ENCODE results near the gene IPPK.

DNA sequence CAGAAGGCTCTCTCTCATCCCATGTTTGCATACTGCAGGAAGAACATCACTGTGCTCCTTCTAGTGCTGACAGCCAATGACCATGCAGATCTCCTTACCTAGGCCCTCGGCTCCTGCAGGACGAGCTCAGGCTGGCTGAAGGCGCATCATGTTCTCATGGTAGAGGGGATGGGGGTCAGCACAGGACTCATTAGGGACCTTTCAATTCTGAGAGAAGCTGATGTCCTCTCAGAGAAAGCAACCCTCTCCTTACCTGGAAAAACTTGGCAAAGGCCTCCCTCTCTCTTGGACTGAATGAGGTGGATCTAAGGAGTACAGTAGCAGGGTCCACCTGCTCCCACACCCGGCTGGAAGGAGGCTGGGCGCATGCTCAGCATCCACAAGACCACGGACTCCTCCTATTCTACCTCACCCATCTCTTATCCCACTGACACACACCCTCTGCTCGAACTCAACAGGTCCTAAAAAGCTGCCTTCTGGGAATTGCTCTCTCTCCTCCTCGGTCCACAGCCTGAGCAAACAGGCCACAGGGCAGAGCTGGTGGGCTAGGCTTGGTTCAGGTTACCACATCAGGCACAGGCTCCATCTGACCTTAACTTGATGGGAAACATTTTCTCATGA lies 2.9 kb downstream of the IPPK start:
- TF ChIP-seq, protein P1, sequence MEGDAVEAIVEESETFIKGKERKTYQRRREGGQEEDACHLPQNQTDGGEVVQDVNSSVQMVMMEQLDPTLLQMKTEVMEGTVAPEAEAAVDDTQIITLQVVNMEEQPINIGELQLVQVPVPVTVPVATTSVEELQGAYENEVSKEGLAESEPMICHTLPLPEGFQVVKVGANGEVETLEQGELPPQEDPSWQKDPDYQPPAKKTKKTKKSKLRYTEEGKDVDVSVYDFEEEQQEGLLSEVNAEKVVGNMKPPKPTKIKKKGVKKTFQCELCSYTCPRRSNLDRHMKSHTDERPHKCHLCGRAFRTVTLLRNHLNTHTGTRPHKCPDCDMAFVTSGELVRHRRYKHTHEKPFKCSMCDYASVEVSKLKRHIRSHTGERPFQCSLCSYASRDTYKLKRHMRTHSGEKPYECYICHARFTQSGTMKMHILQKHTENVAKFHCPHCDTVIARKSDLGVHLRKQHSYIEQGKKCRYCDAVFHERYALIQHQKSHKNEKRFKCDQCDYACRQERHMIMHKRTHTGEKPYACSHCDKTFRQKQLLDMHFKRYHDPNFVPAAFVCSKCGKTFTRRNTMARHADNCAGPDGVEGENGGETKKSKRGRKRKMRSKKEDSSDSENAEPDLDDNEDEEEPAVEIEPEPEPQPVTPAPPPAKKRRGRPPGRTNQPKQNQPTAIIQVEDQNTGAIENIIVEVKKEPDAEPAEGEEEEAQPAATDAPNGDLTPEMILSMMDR (IDR thresholded peaks at IDR 0.05): no peak
- no peak for TF ChIP-seq POLR2A (IDR thresholded peaks at IDR 0.05)

Data from Peyer's patch (tissue), 4 donors.